Activated CD4-positive, alpha-beta T cell treated with anti-CD3 and anti-CD28 coated beads, Interleukin-2, amount 50 U/mL, for 4 hours (primary cell): ENCODE results near the gene SCARB1.

Experiments used
- DNase-seq, 2 experiments: peaks; one replicate each; pipeline ENCODE4 v3.0.0-alpha.2; 2020

Gene SCARB1

GRCh38 chr12:124755801-124756148 lies 107.9 kb downstream of the SCARB1 start:
- DNase-seq: no peak

- no peak for DNase-seq
Measured at GRCh38 chr12:124754949-124755800, 108.5 kb downstream of the SCARB1 start.

DNA sequence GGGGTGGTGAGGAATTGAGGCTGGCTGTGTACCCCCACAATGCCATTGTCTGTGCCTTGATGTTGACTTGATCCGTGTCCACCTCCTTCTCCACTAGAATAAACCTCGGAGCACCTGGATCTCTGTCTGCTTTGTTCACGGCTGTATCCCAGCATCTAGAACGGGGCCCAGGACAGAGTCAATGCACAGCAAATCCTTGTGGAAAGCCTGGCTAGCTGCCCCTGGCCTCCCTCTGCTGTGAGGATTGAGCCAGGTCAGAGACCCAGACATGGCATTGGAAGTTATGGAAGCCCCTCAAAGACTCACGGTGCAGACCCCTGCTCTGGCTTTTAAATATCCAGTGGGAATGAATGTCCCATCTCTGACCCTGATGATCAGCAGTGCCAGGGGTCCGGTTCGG lies 109.2 kb downstream of the SCARB1 start:
- no peak for DNase-seq

DNA sequence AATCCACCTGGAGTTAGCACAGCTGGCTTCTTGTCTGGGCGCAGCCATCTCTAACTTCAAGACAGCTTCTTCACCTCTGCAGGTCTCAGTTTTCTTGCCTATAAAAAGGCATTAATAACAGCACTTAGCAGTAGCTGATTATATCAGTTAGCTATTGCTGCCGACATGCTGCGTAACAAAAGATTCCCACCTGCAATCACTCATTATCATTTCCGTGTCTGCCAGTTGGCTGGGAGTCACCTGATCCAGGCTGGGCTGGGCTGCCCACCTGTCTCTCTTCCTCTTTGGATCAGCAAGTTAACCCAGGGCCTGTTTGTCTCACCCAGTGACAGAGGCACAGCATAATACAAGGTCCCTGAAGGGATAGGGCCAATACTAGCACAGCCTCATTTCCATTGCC lies 109.7 kb downstream of the SCARB1 start:
- DNase-seq: no peak

GRCh38 chr12:124753228-124753591 lies 110.5 kb downstream of the SCARB1 start:
- DNase-seq: no peak

DNA sequence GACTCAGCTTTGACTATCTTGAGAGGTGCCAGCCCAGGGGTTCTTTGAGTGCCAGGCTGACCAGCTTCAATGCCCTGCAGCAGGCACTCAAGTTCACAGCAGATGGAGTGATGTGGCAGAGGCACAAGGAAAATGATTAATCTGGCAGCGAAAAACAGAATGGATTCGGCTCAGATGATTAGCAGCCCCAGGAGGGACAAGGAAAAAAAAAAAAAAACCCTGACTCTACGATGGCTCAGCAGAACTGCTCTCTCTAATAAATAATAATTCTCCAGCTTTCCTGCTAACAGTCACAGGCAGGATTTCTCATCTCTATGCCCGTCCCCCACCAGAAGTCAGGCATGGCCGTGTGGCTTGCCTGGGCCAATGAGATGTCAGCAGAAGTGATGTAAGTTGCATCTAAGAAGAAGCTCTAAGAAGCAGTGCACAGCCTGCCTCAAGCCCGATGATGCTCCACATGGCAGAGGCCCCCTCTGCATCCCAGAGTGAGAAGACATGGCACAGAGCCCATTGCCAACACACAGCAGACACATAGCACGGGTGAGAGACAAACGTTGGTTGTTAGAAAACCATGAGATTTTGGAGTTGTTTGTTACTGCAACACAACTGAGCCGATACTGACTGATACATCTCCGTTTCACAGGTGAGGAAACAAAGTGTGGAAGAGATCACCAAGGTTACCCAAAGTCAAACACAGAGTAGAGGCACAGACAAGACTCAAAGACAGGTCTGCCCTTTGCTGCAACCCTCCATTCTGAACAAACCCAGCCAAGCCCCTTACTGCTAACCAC lies 111.0 kb downstream of the SCARB1 start:
- DNase-seq: no peak

- no peak for DNase-seq
Measured at GRCh38 chr12:124751654-124752355, 111.9 kb downstream of the SCARB1 start.

DNA sequence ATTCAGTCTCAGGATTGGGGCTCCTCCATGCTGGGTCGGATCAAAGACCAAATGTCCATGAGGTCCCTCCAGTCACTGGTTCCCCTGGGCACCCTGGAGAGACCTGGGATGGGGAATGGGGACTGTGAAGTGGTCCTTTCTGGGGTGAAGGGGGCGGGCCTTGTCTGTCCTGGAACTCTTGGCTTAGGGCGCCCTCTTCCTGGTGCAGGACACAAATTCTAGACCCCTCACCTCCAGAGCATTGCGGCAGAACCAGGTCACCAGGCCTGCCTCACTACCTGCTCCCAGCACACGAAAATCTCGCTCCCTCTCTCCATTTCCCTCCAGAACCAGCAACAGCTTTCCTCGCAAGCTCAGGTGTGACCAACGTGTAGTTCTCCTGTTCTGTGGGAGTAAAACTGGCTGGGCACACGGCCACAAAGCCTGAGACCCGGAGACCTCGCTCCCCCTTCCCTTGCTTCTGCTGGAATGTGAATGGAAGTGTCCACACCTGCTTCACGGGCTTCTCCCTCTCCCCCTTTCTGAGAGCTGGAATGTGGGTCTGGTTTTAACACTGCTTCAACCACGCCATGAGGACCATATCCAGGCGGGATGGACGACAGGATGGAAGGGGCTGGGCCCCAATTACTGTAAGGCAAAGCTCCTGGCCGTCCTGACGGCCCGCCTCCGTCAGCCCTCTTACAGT lies 112.7 kb downstream of the SCARB1 start:
- no peak for DNase-seq

- no peak for DNase-seq
Measured at GRCh38 chr12:124750149-124750656, 113.5 kb downstream of the SCARB1 start.

DNA sequence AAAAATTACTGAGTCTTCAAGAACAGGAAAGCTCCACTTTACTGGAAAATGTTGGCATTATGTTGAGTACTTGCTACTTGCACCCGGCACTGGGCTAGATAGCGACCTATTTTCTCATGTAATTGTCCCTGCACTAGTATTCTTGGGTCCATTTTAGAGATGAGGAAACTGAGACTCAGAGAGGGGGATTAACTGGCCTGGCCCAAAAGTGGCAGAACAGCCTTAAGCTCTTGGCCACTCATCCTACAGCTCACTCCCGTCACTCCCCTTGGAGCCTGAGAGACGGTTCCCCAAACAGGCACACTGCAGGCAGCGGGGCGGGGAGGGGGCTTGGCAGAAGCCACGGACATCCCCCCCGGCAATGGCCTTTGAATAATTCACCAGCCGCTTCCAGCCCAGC lies 113.9 kb downstream of the SCARB1 start:
- DNase-seq: no peak

- DNase-seq: no peak
Measured at GRCh38 chr12:124747426-124748161, 116.1 kb downstream of the SCARB1 start.

DNA sequence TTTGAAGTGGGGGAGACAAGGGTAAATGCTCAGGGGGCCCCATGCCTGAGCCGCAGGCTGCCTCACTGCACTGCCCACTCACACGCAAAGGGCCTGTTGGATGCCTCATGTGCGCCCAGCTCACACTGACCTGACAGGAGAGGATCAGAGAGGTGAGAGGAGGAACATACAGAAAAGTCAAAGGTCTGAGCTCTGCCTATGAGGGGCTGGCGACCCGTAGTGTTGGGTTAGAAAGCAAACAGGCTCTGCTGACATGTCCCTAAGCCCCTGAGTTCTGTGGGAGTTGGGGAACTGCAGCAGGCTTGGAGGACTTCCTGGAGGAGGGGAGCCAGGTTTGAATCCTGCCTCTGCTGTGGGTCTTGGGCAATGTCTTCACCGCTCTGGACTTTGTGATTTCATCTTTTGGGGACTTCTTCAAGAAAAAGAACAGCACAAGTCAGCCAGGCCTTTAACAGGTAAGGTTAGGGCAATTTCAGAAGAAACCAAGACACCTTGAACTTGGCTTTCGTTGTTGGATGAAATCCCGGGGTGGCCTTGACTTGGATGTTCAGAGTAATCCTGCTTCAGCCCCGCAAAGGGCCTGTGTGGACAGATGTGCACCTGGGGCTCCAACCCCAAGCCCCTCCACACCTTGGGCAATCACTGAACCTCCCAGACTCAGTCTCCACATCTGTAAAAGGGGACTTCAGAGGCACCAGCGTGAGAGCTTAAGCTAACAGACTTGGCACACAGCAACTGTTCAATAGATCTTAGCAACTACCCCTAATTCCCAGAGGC lies 116.8 kb downstream of the SCARB1 start:
- no peak for DNase-seq

DNA sequence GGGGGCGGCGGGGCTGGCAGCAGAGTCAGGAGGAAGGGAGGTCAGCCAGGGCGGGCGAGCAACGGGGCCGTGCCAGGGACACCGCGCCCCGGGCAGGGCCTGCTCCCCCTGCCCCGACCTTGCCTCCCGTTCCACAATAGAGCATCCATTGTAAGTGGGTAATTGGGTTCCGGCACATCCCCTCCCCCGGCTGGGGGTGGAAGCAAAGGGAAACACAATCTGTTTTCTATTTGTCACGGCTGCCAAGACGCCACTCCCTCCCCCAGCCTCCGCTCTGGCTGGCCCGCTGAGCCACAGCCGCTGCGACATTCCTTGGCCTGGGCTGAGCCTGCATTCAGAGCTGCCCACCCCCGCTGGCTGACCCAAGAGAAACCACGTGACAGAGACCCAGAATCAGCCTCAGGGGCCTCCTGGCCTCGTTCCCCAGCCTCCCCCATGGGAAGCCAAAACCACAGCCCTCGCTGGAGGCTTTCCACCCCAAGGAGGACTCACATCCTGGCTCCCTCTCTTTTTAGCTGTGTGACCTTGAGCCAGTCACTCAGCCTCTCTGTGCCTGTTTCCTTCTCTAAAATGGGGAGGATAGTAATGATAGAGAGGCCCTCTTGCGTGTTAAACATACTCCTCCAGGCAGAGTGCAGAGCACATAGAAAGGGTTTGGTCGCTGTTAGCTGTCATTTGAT lies 117.6 kb downstream of the SCARB1 start:
- peak in 1 of 2 experiments; percentile 19 for DNase-seq

GRCh38 chr12:124745465-124745890 lies 118.2 kb downstream of the SCARB1 start:
- no peak for DNase-seq

DNA sequence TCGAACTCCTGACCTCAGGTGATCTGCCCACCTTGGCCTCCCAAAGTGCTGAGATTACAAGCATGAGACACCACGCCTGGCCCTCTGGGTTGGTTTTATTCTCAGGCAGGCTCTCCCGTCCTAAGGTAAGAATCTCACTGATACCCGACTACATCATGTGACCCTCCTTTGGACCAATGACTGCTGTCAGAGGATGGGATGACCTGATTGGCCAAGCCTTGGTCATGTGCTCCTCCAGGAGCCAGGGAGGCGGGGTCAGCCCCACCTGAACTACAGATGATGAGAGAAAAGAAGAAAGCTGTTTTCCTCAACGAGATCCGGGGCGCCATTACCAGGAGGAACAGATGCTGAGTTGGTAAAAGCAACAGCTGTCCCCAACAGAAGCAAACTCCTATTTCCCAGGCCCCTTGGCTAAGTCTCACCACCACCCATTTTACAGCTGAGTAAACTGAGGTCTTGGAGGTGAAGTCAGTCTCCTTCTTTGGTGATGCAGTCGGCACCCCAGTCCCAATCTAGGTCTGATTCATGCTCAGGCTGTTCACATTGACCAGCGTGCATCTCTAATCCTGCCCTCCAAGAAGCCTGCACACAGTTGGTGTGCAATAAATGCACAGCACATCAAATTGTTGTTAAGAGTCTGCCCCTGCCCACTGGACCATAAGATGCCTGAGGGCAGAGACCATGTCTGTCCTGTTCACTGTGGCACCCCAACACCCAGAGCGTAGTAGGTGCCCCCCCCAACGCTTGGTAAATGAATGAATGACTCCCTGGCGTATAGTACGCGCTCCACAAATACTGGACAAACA lies 118.8 kb downstream of the SCARB1 start:
- no peak for DNase-seq

DNA sequence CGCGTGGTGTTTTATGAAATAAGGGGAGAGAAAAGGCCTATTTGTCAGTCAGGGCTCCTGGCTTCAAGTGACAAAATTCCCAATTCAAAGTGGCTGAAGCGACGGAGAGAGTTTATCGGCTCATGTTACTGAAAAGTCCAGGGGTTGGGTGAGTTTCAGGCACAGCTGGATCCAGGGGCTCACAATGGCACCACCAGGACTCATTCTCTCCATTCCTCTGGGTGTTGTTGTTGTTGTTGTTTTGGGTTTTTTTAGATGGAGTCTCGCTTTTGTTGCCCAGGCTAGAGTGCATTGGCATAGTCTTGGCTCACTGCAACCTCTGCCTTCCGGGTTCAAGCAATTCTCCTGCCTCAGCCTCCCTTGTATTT lies 119.4 kb downstream of the SCARB1 start:
- DNase-seq: no peak

GRCh38 chr12:124743479-124744272 lies 120.0 kb downstream of the SCARB1 start:
- DNase-seq: no peak

- DNase-seq: no peak
Measured at GRCh38 chr12:124742678-124743077, 121.0 kb downstream of the SCARB1 start.

DNA sequence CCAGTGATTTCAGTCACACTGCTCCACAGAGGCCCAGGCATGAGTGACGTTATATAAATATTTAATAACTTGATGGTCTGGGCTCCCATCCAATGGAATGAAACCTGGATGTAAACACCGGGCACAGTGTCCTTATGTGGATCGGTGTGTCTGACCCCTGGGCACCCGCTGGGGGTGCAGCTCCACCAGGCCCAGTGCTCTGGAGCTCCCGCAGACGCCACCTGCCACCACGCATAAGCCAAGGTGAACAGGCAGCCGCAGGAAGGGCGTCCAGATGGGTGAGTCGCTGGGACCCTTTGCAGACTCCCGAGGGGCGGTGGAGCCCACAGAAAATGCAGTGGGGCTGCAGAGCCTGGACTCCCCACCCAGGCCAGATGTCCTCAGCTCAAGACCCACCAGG lies 121.6 kb downstream of the SCARB1 start:
- no peak for DNase-seq
